ENCODE data around the gene MTM1.

MTM1 gene

GRCh38 chrX:150719621-150720020 is 151.2 kb downstream of the MTM1 start:
- no peak for DNase-seq (ENCODE audit: low read depth)

Data from activated T-cell treated with anti-CD3 and anti-CD28 coated beads for 1 hour (primary cell).